Suprapubic skin (tissue), 4 donors: Measurements from ENCODE around the gene ANKUB1.

Experiments used
- CTCF ChIP-seq, 2 donors: fragments of 200-600 bp in 1 of 2; fragments of 450-650 bp in 1 of 2; sonication (generic) in 1 of 2; IDR thresholded peaks; one replicate each; pipeline ENCODE4 v1.5.1; 2016 to 2019; ENCODE audit warnings: antibody characterized with exemption in 2 of 2, mild to moderate bottlenecking in 1 of 2, moderate library complexity in 1 of 2
- EP300 ChIP-seq: sonication (generic); formaldehyde crosslinking; IDR thresholded peaks from one replicate; pipeline ENCODE4 v1.6.1; 2017; ENCODE audit warnings: antibody characterized with exemption
- POLR2AphosphoS5 ChIP-seq, 3 donors: sonication (generic); formaldehyde crosslinking; IDR thresholded peaks; one replicate each; pipeline ENCODE4 v1.6.1; 2017; ENCODE audit warnings: antibody characterized with exemption in 3 of 3

GRCh38 chr3:149720918-149721317, 71.4 kb downstream of the ANKUB1 start:
- TF ChIP-seq CTCF (IDR thresholded peaks at IDR 0.05), result no peak
- TF ChIP-seq EP300, result no peak
- no peak for TF ChIP-seq POLR2AphosphoS5 (IDR thresholded peaks at IDR 0.05)
